HepG2 (cell line): ENCODE results near the gene TSC22D1. TPM values are rescaled to one million over a fixed set of nuclear protein-coding genes. Genes with fewer than 3 reads are reported as not detected.
A peak's percentile ranks its signal among the peaks of the same experiment; 100 is the strongest.

Experiments
- CEBPB ChIP-seq: IDR thresholded peaks from 2 replicates; pipeline ENCODE4 v1.6.1; 2011; ENCODE audit warnings: low read depth, low read length, improper control_type of control experiment, borderline replicate concordance
- DMAP1 ChIP-seq: IDR thresholded peaks from 2 replicates; pipeline ENCODE4 v1.6.1; 2016
- EP300 ChIP-seq, 3 experiments: sonication (generic) in 1 of 3; formaldehyde crosslinking in 1 of 3; IDR thresholded peaks; 2 replicates each; pipeline versions ENCODE4 v1.5.1 to v1.6.1; 2011 to 2020; ENCODE audit warnings: low read depth in 2 of 3, low read length in 2 of 3, borderline replicate concordance in 1 of 3, improper control_type of control experiment in 1 of 3, mild to moderate bottlenecking in 1 of 3, missing genetic modification reagents in 1 of 3, moderate library complexity in 1 of 3
- HMG20A ChIP-seq: IDR thresholded peaks from 2 replicates; pipeline ENCODE4 v1.6.1; 2016; ENCODE audit warnings: borderline replicate concordance
- HNF4G ChIP-seq, 2 experiments: sonication (generic) in 1 of 2; formaldehyde crosslinking in 1 of 2; IDR thresholded peaks; 2 replicates each; pipeline versions ENCODE4 v1.4.0 to v1.6.1; 2011 to 2020; ENCODE audit warnings: borderline replicate concordance in 2 of 2, low read depth in 2 of 2, mild to moderate bottlenecking in 2 of 2, low read length in 1 of 2, missing genetic modification reagents in 1 of 2, moderate library complexity in 1 of 2
- MAX ChIP-seq: IDR thresholded peaks from 2 replicates; pipeline ENCODE4 v1.6.1; 2012; ENCODE audit warnings: inconsistent platforms
- MTERF4 ChIP-seq: sonication (generic); formaldehyde crosslinking; IDR thresholded peaks from 2 replicates; pipeline ENCODE4 v1.8.0; 2023; ENCODE audit warnings: mild to moderate bottlenecking, missing genetic modification reagents
- NCOA2 ChIP-seq: sonication (generic); formaldehyde crosslinking; IDR thresholded peaks from 2 replicates; pipeline ENCODE4 v1.8.0; 2022; ENCODE audit warnings: inconsistent platforms
- NR2F6 ChIP-seq, 2 experiments: IDR thresholded peaks; 2 replicates each; pipeline ENCODE4 v1.6.1; 2016; ENCODE audit warnings: antibody characterized with exemption in 1 of 2, mild to moderate bottlenecking in 1 of 2
- PATZ1 ChIP-seq: sonication (generic); formaldehyde crosslinking; IDR thresholded peaks from 2 replicates; pipeline ENCODE4 v1.4.0; 2020; ENCODE audit warnings: missing genetic modification reagents
- POGZ ChIP-seq: sonication (generic); formaldehyde crosslinking; IDR thresholded peaks from 2 replicates; pipeline ENCODE4 v1.4.0; 2020; ENCODE audit warnings: mild to moderate bottlenecking, missing genetic modification reagents
- RBM39 ChIP-seq: fragments of 200-400 bp; formaldehyde crosslinking; IDR thresholded peaks from one replicate; pipeline ENCODE4 v1.6.1; 2018; ENCODE audit warnings: antibody characterized with exemption, mild to moderate bottlenecking, low read depth, low read length; ENCODE audit not compliant: poor library complexity, severe bottlenecking
- RFXANK ChIP-seq: IDR thresholded peaks from 2 replicates; pipeline ENCODE4 v1.6.1; 2016
- ZBTB37 ChIP-seq: sonication (generic); formaldehyde crosslinking; IDR thresholded peaks from 2 replicates; pipeline ENCODE4 v1.4.0; 2020; ENCODE audit warnings: mild to moderate bottlenecking, missing genetic modification reagents
- ZMYM3 ChIP-seq: sonication (generic); formaldehyde crosslinking; IDR thresholded peaks from 2 replicates; pipeline ENCODE4 v1.5.1; 2020; ENCODE audit warnings: mild to moderate bottlenecking, missing genetic modification reagents
- ZNF331 ChIP-seq: sonication (generic); formaldehyde crosslinking; IDR thresholded peaks from 2 replicates; pipeline ENCODE4 v1.4.0; 2020; ENCODE audit warnings: missing genetic modification reagents
- ZNF446 ChIP-seq: sonication (generic); formaldehyde crosslinking; IDR thresholded peaks from 2 replicates; pipeline ENCODE4 v1.5.0; 2020; ENCODE audit warnings: mild to moderate bottlenecking, missing genetic modification reagents
- ZNF687 ChIP-seq: sonication (generic); formaldehyde crosslinking; IDR thresholded peaks from 2 replicates; pipeline ENCODE4 v1.5.1; 2020; ENCODE audit warnings: mild to moderate bottlenecking, missing genetic modification reagents, moderate library complexity
- ZNF839 ChIP-seq: sonication (generic); formaldehyde crosslinking; IDR thresholded peaks from 2 replicates; pipeline ENCODE4 v1.4.0; 2020; ENCODE audit warnings: missing genetic modification reagents, mild to moderate bottlenecking, borderline replicate concordance
- polyA plus RNA-seq, 8 experiments: library from polyadenylated mRNA; depleted of rRNA in 3 of 8; stranded (reverse) in 7 of 8; unstranded in 1 of 8; fragments of >200 nt; fragmentation: Illumina TruSeq in 4 of 8; extraction: Trizol in 4 of 8; gene quantifications; 2 replicates each; pipeline versions ENCODE4 v1.2.1 to v1.2.3, GENCODE V29; 2011 to 2016; ENCODE audit warnings: low read depth in 4 of 8, missing spikeins in 1 of 8, mixed read lengths in 1 of 8; ENCODE audit not compliant: insufficient read depth in 1 of 8
- total RNA-seq, 5 experiments: library from RNA; depleted of rRNA; stranded (reverse); fragments of >200 nt; fragmentation: Illumina TruSeq; extraction: Trizol; gene quantifications; 2 replicates each; pipeline ENCODE4 v1.2.3, GENCODE V29; 2016; ENCODE audit warnings: low read depth in 1 of 5

The TSC22D1 gene
- total and polyA plus RNA-seq, 2 of the 13 experiments (the other 11 are each of a cell fraction or from before 2014, with no cell fraction given): 18.4 to 35.7 TPM

- peak; percentile 36 for TF ChIP-seq PATZ1 (CRISPR knock-in tag)
- TF ChIP-seq MAX: peak; percentile 62
- no peak for TF ChIP-seq ZNF839
- peak; percentile 37; the same call in 1 of the 2 replicates for TF ChIP-seq NR2F6 (IDR thresholded peaks at IDR 0.05)
- TF ChIP-seq NR2F6 (CRISPR knock-in tag; IDR thresholded peaks at IDR 0.05): peak; percentile 35; the same call in 1 of the 2 replicates
- 0 out of 2 replicates have a peak, but pooled peaks have one; percentile 55 for TF ChIP-seq DMAP1 (CRISPR knock-in tag)
- no peak for TF ChIP-seq ZNF446 (CRISPR knock-in tag)
- TF ChIP-seq RBM39: no peak
- peak; percentile 81 for TF ChIP-seq CEBPB
- TF ChIP-seq EP300 (IDR thresholded peaks at IDR 0.05; ENCODE audit: low read depth in 2 of 2, low read length in 2 of 2): peak in 1 of 2 experiments; percentile 56; a peak in 2 of 4 replicates
- TF ChIP-seq EP300 (CRISPR knock-in tag; IDR thresholded peaks at IDR 0.05; ENCODE audit: borderline replicate concordance): peak; percentile 18; the same call in 1 of the 2 replicates
- peak; percentile 38; the same call in 1 of the 2 replicates for TF ChIP-seq ZNF331 (CRISPR knock-in tag)
- peak; percentile 46 for TF ChIP-seq NCOA2 (CRISPR knock-in tag)
- TF ChIP-seq HNF4G (IDR thresholded peaks at IDR 0.05; ENCODE audit: borderline replicate concordance, low read depth, low read length): peak; percentile 82
- no peak for TF ChIP-seq HNF4G (CRISPR knock-in tag; IDR thresholded peaks at IDR 0.05; ENCODE audit: borderline replicate concordance, low read depth)
- TF ChIP-seq ZMYM3 (CRISPR knock-in tag): 0 out of 2 replicates have a peak, but pooled peaks have one; percentile 15
- no peak for TF ChIP-seq ZNF687 (CRISPR knock-in tag)
- no peak for TF ChIP-seq RFXANK (CRISPR knock-in tag)
- peak; percentile 60; the same call in 1 of the 2 replicates for TF ChIP-seq POGZ (CRISPR knock-in tag)
- TF ChIP-seq HMG20A (CRISPR knock-in tag): peak; percentile 62
- TF ChIP-seq MTERF4: no peak
- TF ChIP-seq ZBTB37 (CRISPR knock-in tag): 0 out of 2 replicates have a peak, but pooled peaks have one; percentile 65
These were observed 125.9 kb downstream of the TSC22D1 start (continued) for GRCh38 chr13:44449999-44450821.
